ENCODE data around the gene PRADC1.

PRADC1 gene

GRCh38 chr2:73223821-73224220 lies 9.2 kb downstream of the PRADC1 start:
- TF ChIP-seq CTCF (IDR thresholded peaks at IDR 0.05; ENCODE audit: borderline replicate concordance, insufficient read depth, low read depth, low read length): no peak
- H3K4me3 ChIP-seq (ENCODE audit: low read depth, low read length): no peak overlapping the region

- no peak for TF ChIP-seq CTCF (IDR thresholded peaks at IDR 0.05; ENCODE audit: borderline replicate concordance, insufficient read depth, low read depth, low read length)
- no peak overlapping the region for H3K4me3 ChIP-seq (ENCODE audit: low read depth, low read length)
Measured at GRCh38 chr2:73218298-73218697, 14.7 kb downstream of the PRADC1 start.

- no peak overlapping the region for H3K4me3 ChIP-seq (ENCODE audit: low read depth, low read length)
- no peak for TF ChIP-seq CTCF (IDR thresholded peaks at IDR 0.05; ENCODE audit: borderline replicate concordance, insufficient read depth, low read depth, low read length)
Measured at GRCh38 chr2:73217826-73218225, 15.2 kb downstream of the PRADC1 start.

GRCh38 chr2:73217160-73217559 lies 15.9 kb downstream of the PRADC1 start:
- no peak overlapping the region for H3K4me3 ChIP-seq (ENCODE audit: low read depth, low read length)
- no peak for TF ChIP-seq CTCF (IDR thresholded peaks at IDR 0.05; ENCODE audit: borderline replicate concordance, insufficient read depth, low read depth, low read length)

GRCh38 chr2:73215254-73215653 lies 17.8 kb downstream of the PRADC1 start:
- no peak for TF ChIP-seq CTCF (IDR thresholded peaks at IDR 0.05; ENCODE audit: borderline replicate concordance, insufficient read depth, low read depth, low read length)
- no peak overlapping the region for H3K4me3 ChIP-seq (ENCODE audit: low read depth, low read length)

- peak within 1 kb of the TSS; percentile 85 for H3K4me3 ChIP-seq (ENCODE audit: low read depth, low read length)
- no peak for TF ChIP-seq CTCF (IDR thresholded peaks at IDR 0.05; ENCODE audit: borderline replicate concordance, insufficient read depth, low read depth, low read length)
Measured at GRCh38 chr2:73214120-73215035, 18.7 kb downstream of the PRADC1 start, which contains the start of gene SMYD5. Gene SMYD5, plus strand, starts transcription at chr2:73214245. Its CDS starts 22 bp downstream, at chr2:73214267.

Data from GM12875 (cell line).